ENCODE data around the gene MAD1L1. TPM values are rescaled to one million over a fixed set of nuclear protein-coding genes. Genes with fewer than 3 reads are reported as not detected.

MAD1L1 gene
- total and polyA plus RNA-seq, 2 of the 13 experiments (the other 11 are each of a cell fraction or from before 2014, with no cell fraction given), result 17.4 to 64.7 TPM

DNA sequence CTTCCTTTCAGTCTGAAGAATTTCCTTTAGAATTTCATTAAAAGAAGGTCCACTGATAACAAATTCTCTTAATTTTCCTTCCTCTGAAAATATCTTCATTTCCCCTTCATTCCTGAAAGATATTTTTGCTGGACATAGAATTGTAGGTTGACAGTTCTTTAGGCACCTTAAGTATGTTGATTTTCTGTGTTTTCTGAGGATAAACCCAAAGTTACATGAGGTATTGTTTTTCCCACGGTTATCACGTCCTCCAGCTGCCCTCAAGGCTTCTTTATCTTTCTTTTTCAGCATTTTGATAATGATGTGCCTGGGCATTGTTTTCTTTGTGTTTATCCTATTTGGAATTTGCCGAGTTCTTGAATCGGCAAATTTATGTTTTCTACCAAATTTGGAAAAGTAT lies 457.4 kb downstream of the MAD1L1 start:
- no TSS peak for BruUV-seq (replicated peaks)
- WGBS (ENCODE audit: low lambda C conversion rate), result 45% methylated on average over 4 of the region's 4 CpGs
- peak; percentile 28 for FAIRE-seq

More for the DNA sequence above, 457.4 kb downstream of the MAD1L1 start:
- Histone ChIP-seq H3K79me2 (ENCODE audit: insufficient read depth, low read length) (no peaks in the 10 kb centered on the region), H3K4me1 (ENCODE audit: insufficient read depth, low read length) (no peaks in the 10 kb centered on the region), H3K27me3 (ENCODE audit: control insufficient read depth in 1 of 2, insufficient read depth in 2 of 2, low read length in 2 of 2) (peaks cover 0 to 3% of the 10 kb centered on the region in 2 experiments; a peak in 2 of 5 replicates), H4K20me1 (ENCODE audit: insufficient read depth, low read length) (no peaks in the 10 kb centered on the region), H3K36me3 (replicated peaks in 1 of 2; ENCODE audit: control insufficient read depth in 1 of 2, insufficient read depth in 2 of 2, low read length in 2 of 2) (no peaks in the 10 kb centered on the region), H3K4me3 (replicated peaks in 1 of 3; ENCODE audit: insufficient read depth in 1 of 3, low read depth in 2 of 3, low read length in 3 of 3) (no peak overlapping the region), H3K9ac (ENCODE audit: insufficient read depth, low read depth, low read length) (no peak overlapping the region), H3K27ac (ENCODE audit: extremely low read length, insufficient read depth, low read length) (no peak overlapping the region), H2AFZ (ENCODE audit: low read length) (no peak overlapping the region), H3K4me2 (ENCODE audit: low read depth, low read length) (no peak overlapping the region), H3K9me3 (ENCODE audit: low read length) (no peaks in the 10 kb centered on the region)
- TF ChIP-seq, protein P1, sequence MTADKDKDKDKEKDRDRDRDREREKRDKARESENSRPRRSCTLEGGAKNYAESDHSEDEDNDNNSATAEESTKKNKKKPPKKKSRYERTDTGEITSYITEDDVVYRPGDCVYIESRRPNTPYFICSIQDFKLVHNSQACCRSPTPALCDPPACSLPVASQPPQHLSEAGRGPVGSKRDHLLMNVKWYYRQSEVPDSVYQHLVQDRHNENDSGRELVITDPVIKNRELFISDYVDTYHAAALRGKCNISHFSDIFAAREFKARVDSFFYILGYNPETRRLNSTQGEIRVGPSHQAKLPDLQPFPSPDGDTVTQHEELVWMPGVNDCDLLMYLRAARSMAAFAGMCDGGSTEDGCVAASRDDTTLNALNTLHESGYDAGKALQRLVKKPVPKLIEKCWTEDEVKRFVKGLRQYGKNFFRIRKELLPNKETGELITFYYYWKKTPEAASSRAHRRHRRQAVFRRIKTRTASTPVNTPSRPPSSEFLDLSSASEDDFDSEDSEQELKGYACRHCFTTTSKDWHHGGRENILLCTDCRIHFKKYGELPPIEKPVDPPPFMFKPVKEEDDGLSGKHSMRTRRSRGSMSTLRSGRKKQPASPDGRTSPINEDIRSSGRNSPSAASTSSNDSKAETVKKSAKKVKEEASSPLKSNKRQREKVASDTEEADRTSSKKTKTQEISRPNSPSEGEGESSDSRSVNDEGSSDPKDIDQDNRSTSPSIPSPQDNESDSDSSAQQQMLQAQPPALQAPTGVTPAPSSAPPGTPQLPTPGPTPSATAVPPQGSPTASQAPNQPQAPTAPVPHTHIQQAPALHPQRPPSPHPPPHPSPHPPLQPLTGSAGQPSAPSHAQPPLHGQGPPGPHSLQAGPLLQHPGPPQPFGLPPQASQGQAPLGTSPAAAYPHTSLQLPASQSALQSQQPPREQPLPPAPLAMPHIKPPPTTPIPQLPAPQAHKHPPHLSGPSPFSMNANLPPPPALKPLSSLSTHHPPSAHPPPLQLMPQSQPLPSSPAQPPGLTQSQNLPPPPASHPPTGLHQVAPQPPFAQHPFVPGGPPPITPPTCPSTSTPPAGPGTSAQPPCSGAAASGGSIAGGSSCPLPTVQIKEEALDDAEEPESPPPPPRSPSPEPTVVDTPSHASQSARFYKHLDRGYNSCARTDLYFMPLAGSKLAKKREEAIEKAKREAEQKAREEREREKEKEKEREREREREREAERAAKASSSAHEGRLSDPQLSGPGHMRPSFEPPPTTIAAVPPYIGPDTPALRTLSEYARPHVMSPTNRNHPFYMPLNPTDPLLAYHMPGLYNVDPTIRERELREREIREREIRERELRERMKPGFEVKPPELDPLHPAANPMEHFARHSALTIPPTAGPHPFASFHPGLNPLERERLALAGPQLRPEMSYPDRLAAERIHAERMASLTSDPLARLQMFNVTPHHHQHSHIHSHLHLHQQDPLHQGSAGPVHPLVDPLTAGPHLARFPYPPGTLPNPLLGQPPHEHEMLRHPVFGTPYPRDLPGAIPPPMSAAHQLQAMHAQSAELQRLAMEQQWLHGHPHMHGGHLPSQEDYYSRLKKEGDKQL (CRISPR knock-in tag; IDR thresholded peaks at IDR 0.05; ENCODE audit: low read depth), result no peak
- TF ChIP-seq MYPOP (CRISPR knock-in tag; IDR thresholded peaks at IDR 0.05), result no peak
- TF ChIP-seq DR1 (CRISPR knock-in tag; IDR thresholded peaks at IDR 0.05), result no peak
- TF ChIP-seq ZFY (CRISPR knock-in tag; IDR thresholded peaks at IDR 0.05), result no peak
- TF ChIP-seq FOXM1 (CRISPR knock-in tag; IDR thresholded peaks at IDR 0.05), result no peak
- TF ChIP-seq NR2F1 (CRISPR knock-in tag; IDR thresholded peaks at IDR 0.05), result no peak
- TF ChIP-seq ZNF674 (CRISPR knock-in tag; IDR thresholded peaks at IDR 0.05; ENCODE audit: low read depth), result no peak
- TF ChIP-seq ZFP91 (CRISPR knock-in tag; IDR thresholded peaks at IDR 0.05; ENCODE audit: borderline replicate concordance), result no peak
- TF ChIP-seq PPARG (CRISPR knock-in tag; conservative IDR thresholded peaks at IDR 0.05), result no peak
- no peak for TF ChIP-seq RBM22 (optimal IDR thresholded peaks at IDR 0.05; ENCODE audit: low read length)
- no peak for TF ChIP-seq MTF2 (CRISPR knock-in tag; IDR thresholded peaks at IDR 0.05; ENCODE audit: borderline replicate concordance)
- TF ChIP-seq SAP130 (CRISPR knock-in tag; IDR thresholded peaks at IDR 0.05; ENCODE audit: low read depth), result no peak
- TF ChIP-seq ZNF557 (CRISPR knock-in tag; IDR thresholded peaks at IDR 0.05), result no peak
- no peak for TF ChIP-seq NFIC (IDR thresholded peaks at IDR 0.05; ENCODE audit: low read length)
- ATAC-seq, result no peak
- ChIA-PET CTCF (ENCODE audit: low intra/inter-chr PET ratio, low total read pairs) (no interaction called here), POLR2A (no interaction called here)
- DNase-seq (ENCODE audit: low spot score), result no peak
- in situ Hi-C loops (cut with HindIII; ENCODE audit: extremely low pct_ligation_motif_present, low pct_unique_long_range_greater_than_20kb), result no loop called here
- intact Hi-C loops (cut with micrococcal nuclease; ENCODE audit: unreplicated experiment), result no loop called here

Measured in HepG2 (cell line).